ENCODE measurements around the gene AQP12A.

- TF ChIP-seq CTCF (optimal IDR thresholded peaks at IDR 0.05 in 1 of 3, IDR thresholded peaks at IDR 0.05 in 1 of 3, conservative IDR thresholded peaks at IDR 0.05 in 1 of 3; ENCODE audit: extremely low read depth in 1 of 3, insufficient read depth in 2 of 3, low read length in 3 of 3) (no peak), EZH2 (IDR thresholded peaks at IDR 0.05; ENCODE audit: low read length) (no peak)
These were observed 23.4 kb downstream of the AQP12A start for GRCh38 chr2:240714747-240715725.
